Measurements from ENCODE around the gene FAM131A. TPM values are rescaled to one million over a fixed set of nuclear protein-coding genes. Genes with fewer than 3 reads are reported as not detected.

Gene FAM131A
- total RNA-seq, 2 experiments from 2014 or later, result 3.7 to 3.8 TPM

DNA sequence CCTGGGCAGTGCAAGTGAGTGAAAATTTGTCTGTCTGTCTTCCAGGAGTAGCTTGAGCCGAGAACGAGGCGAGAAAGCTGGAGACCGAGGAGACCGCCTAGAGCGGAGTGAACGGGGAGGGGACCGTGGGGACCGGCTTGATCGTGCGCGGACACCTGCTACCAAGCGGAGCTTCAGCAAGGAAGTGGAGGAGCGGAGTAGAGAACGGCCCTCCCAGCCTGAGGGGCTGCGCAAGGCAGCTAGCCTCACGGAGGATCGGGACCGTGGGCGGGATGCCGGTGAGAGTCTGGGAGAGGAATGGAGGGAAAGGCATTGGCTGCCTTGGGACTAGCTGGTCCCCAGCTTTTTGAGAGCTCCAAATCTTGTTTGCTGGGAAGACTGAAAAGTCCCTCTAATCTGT is 10.2 kb upstream of the FAM131A start:
- Histone ChIP-seq H3K27ac (ENCODE audit: low read depth, low read length, poor library complexity, severe bottlenecking) (no peak overlapping the region), H4K20me1 (ENCODE audit: insufficient read depth, low read length) (peaks cover 5% of the 10 kb centered on the region; the same call in 1 of the 2 replicates), H3K9me2 (ENCODE audit: insufficient read depth, low read length) (no peaks in the 10 kb centered on the region), H2AFZ (ENCODE audit: low read length) (no peak overlapping the region), H3K79me2 (ENCODE audit: insufficient read depth, low read depth, low read length) (no peaks in the 10 kb centered on the region), H3K9me3 (ENCODE audit: low read length) (no peaks in the 10 kb centered on the region), H3K4me3 (ENCODE audit: low read depth, low read length, poor library complexity, severe bottlenecking) (no peak overlapping the region), H3K36me3 (ENCODE audit: insufficient read depth, low read length) (peaks cover 98% of the 10 kb centered on the region), H3K4me1 (ENCODE audit: insufficient read depth, low read length, poor library complexity, severe bottlenecking) (no peaks in the 10 kb centered on the region), H3K4me2 (ENCODE audit: low read length) (no peak overlapping the region)
- TF ChIP-seq EZH2phosphoT487 (IDR thresholded peaks at IDR 0.05; ENCODE audit: borderline replicate concordance, low read depth, low read length), result no peak
- TF ChIP-seq, protein P1, sequence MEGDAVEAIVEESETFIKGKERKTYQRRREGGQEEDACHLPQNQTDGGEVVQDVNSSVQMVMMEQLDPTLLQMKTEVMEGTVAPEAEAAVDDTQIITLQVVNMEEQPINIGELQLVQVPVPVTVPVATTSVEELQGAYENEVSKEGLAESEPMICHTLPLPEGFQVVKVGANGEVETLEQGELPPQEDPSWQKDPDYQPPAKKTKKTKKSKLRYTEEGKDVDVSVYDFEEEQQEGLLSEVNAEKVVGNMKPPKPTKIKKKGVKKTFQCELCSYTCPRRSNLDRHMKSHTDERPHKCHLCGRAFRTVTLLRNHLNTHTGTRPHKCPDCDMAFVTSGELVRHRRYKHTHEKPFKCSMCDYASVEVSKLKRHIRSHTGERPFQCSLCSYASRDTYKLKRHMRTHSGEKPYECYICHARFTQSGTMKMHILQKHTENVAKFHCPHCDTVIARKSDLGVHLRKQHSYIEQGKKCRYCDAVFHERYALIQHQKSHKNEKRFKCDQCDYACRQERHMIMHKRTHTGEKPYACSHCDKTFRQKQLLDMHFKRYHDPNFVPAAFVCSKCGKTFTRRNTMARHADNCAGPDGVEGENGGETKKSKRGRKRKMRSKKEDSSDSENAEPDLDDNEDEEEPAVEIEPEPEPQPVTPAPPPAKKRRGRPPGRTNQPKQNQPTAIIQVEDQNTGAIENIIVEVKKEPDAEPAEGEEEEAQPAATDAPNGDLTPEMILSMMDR (conservative IDR thresholded peaks at IDR 0.05; ENCODE audit: low read length), result no peak
- intact Hi-C loops (cut with micrococcal nuclease; ENCODE audit: unreplicated experiment), result no loop called here
- no peak for DNase-seq (ENCODE audit: low spot score)
- POLR2A ChIA-PET, result no interaction called here
- CTCF ChIA-PET (ENCODE audit: unreplicated experiment), result interaction anchor here (0.6 kb wide), 1 partner anchor 1486 kb away, joined by 3 read pairs; no protein-coding TSS in a partner anchor
- BruUV-seq (replicated peaks), result TSS peak; percentile 18

DNA sequence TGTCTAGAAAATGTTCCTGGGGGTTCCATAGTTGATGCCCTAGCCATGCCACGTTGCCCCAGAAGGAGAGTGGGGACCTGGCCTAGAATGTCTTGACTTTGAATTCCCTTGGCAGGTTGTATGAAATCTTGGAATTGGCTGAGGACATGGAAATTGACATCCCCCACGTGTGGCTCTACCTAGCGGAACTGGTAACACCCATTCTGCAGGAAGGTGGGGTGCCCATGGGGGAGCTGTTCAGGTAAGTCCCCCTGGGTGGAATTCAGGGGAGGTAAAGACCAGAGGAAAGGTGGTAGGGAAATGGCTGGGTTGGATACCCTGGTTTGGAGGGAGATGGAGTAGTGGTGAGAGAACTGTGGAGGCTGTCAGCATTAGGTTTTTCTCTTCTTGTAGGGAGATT is 8.9 kb upstream of the FAM131A start:
- Histone ChIP-seq H3K9me3 (ENCODE audit: low read length) (no peaks in the 10 kb centered on the region), H3K4me1 (ENCODE audit: insufficient read depth, low read length, poor library complexity, severe bottlenecking) (no peaks in the 10 kb centered on the region), H3K79me2 (ENCODE audit: insufficient read depth, low read depth, low read length) (no peaks in the 10 kb centered on the region), H3K9me2 (ENCODE audit: insufficient read depth, low read length) (no peaks in the 10 kb centered on the region), H3K4me3 (ENCODE audit: low read depth, low read length, poor library complexity, severe bottlenecking) (no peak overlapping the region), H3K27ac (ENCODE audit: low read depth, low read length, poor library complexity, severe bottlenecking) (no peak overlapping the region), H3K4me2 (ENCODE audit: low read length) (no peak overlapping the region), H4K20me1 (ENCODE audit: insufficient read depth, low read length) (no peaks in the 10 kb centered on the region), H2AFZ (ENCODE audit: low read length) (no peak overlapping the region), H3K36me3 (ENCODE audit: insufficient read depth, low read length) (peaks cover 98% of the 10 kb centered on the region)
- intact Hi-C loops (cut with micrococcal nuclease; ENCODE audit: unreplicated experiment), result no loop called here
- no TSS peak for BruUV-seq (replicated peaks)
- ChIA-PET CTCF (ENCODE audit: unreplicated experiment) (no interaction called here), POLR2A (no interaction called here)
- TF ChIP-seq, protein P1 (conservative IDR thresholded peaks at IDR 0.05; ENCODE audit: low read length), result no peak
- TF ChIP-seq EZH2phosphoT487 (IDR thresholded peaks at IDR 0.05; ENCODE audit: borderline replicate concordance, low read depth, low read length), result no peak
- DNase-seq (ENCODE audit: low spot score), result no peak

DNA sequence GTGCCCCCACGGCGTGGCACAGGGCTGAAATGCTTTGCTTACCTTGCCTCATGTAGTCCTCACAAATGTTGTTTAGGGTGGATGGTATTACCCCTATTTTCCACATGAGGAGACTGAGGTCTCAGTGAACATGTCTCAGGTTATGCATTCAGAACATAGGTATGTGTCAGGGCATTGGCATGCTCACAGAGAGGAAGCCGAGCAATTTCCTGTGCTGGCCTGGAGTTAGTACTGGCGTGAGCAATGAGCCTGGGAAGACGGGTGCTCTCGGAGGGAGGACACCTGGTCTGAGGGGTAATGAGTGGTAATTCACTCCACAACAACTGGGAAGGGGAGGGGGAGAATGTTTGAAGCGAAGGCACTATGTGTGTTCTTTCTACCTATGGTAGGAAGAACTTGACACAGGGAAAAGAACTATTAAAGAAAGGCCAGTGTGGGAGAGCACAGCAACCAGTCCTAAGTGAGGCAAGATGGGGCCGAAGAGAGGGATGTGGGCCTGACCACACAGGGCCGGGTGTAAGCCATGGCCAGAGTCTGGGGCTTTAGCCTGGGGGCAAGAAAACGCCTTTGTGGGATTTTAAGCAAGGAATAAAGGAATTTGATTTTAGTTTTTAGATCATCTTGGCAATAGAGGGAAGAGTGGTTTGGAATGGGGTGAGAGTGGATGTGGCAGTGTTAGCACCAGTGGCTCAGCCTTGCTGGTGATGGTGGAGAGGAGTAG is 4.9 kb upstream of the FAM131A start:
- BruUV-seq (replicated peaks), result no TSS peak
- Histone ChIP-seq H3K9me2 (ENCODE audit: insufficient read depth, low read length) (no peaks in the 10 kb centered on the region), H3K9me3 (ENCODE audit: low read length) (no peaks in the 10 kb centered on the region), H3K4me1 (ENCODE audit: insufficient read depth, low read length, poor library complexity, severe bottlenecking) (peaks cover 8% of the 10 kb centered on the region), H3K4me2 (ENCODE audit: low read length) (no peak overlapping the region), H3K36me3 (ENCODE audit: insufficient read depth, low read length) (peaks cover 79% of the 10 kb centered on the region), H3K4me3 (ENCODE audit: low read depth, low read length, poor library complexity, severe bottlenecking) (no peak overlapping the region), H3K27ac (ENCODE audit: low read depth, low read length, poor library complexity, severe bottlenecking) (no peak overlapping the region), H3K79me2 (ENCODE audit: insufficient read depth, low read depth, low read length) (no peaks in the 10 kb centered on the region), H2AFZ (ENCODE audit: low read length) (no peak overlapping the region), H4K20me1 (ENCODE audit: insufficient read depth, low read length) (peaks cover 4% of the 10 kb centered on the region; the same call in 1 of the 2 replicates)
- no peak for DNase-seq (ENCODE audit: low spot score)
- TF ChIP-seq, protein P1 (conservative IDR thresholded peaks at IDR 0.05; ENCODE audit: low read length), result no peak
- TF ChIP-seq EZH2phosphoT487 (IDR thresholded peaks at IDR 0.05; ENCODE audit: borderline replicate concordance, low read depth, low read length), result no peak
- POLR2A ChIA-PET, result no interaction called here
- CTCF ChIA-PET (ENCODE audit: unreplicated experiment), result no interaction called here
- intact Hi-C loops (cut with micrococcal nuclease; ENCODE audit: unreplicated experiment), result no loop called here
